Hepatocyte (in vitro differentiated cells): ENCODE data around the gene RPTOR. TPM values are rescaled to one million over a fixed set of nuclear protein-coding genes. Genes with fewer than 3 reads are reported as not detected.

Experiments used
- DNase-seq: peaks from one replicate; pipeline ENCODE4 v3.0.0-alpha.2; 2016; ENCODE audit warnings: low spot score
- H2AFZ ChIP-seq: fragments of 200-600 bp; sonication (generic); 2 replicates; pipeline ENCODE4 v1.6.0; 2016; ENCODE audit warnings: antibody characterized with exemption, mild to moderate bottlenecking
- H3K27ac ChIP-seq: fragments of 200-600 bp; sonication (generic); 2 replicates; pipeline ENCODE4 v1.5.1; 2016; ENCODE audit warnings: mild to moderate bottlenecking
- H3K27me3 ChIP-seq: fragments of 200-600 bp; sonication (generic); 2 replicates; pipeline ENCODE4 v1.6.1; 2016
- H3K36me3 ChIP-seq: fragments of 200-600 bp; sonication (generic); replicated peaks from 2 replicates; pipeline ENCODE4 v1.5.1; 2016; ENCODE audit warnings: low read depth; ENCODE audit not compliant: insufficient read depth
- H3K4me1 ChIP-seq: fragments of 200-600 bp; sonication (generic); 2 replicates; pipeline ENCODE4 v1.5.1; 2016; ENCODE audit warnings: mild to moderate bottlenecking, moderate library complexity; ENCODE audit not compliant: insufficient read depth
- H3K4me2 ChIP-seq: fragments of 200-600 bp; sonication (generic); 2 replicates; pipeline ENCODE4 v1.6.0; 2016
- H3K4me3 ChIP-seq: fragments of 200-600 bp; sonication (generic); 2 replicates; pipeline ENCODE4 v1.5.1; 2016; ENCODE audit warnings: mild to moderate bottlenecking
- H3K79me2 ChIP-seq: fragments of 200-600 bp; sonication (generic); 2 replicates; pipeline ENCODE4 v1.6.0; 2017; ENCODE audit warnings: mild to moderate bottlenecking
- H3K9me2 ChIP-seq: fragments of 200-600 bp; sonication (generic); replicated peaks from 2 replicates; pipeline ENCODE4 v1.6.0; 2017; ENCODE audit warnings: mild to moderate bottlenecking; ENCODE audit not compliant: insufficient read depth
- H3K9me3 ChIP-seq: fragments of 200-600 bp; sonication (generic); 2 replicates; pipeline ENCODE4 v1.5.1; 2016; ENCODE audit warnings: low read depth, mild to moderate bottlenecking
- H4K20me1 ChIP-seq: fragments of 200-600 bp; sonication (generic); 2 replicates; pipeline ENCODE4 v1.6.0; 2016; ENCODE audit warnings: mild to moderate bottlenecking; ENCODE audit not compliant: insufficient read depth, poor library complexity, severe bottlenecking
- CTCF ChIP-seq: fragments of 200-600 bp; sonication (generic); IDR thresholded peaks from 2 replicates; pipeline ENCODE4 v1.5.1; 2016; ENCODE audit warnings: antibody characterized with exemption, mild to moderate bottlenecking; ENCODE audit not compliant: poor library complexity
- EZH2 ChIP-seq: fragments of 200-600 bp; sonication (generic); IDR thresholded peaks from 2 replicates; pipeline ENCODE4 v1.6.1; 2016; ENCODE audit warnings: antibody characterized with exemption, mild to moderate bottlenecking, borderline replicate concordance
- EZH2phosphoT487 ChIP-seq: fragments of 200-600 bp; sonication (generic); IDR thresholded peaks from one replicate; pipeline ENCODE4 v1.6.1; 2018; ENCODE audit warnings: antibody characterized with exemption, mild to moderate bottlenecking, low read depth, moderate library complexity; ENCODE audit not compliant: unreplicated experiment, severe bottlenecking
- WGBS: methylation state at CpG from one replicate; pipeline ENCODE4 v1.1.6; 2016; ENCODE audit warnings: low lambda C conversion rate; ENCODE audit errors: missing lambda C conversion rate; 5-methylcytosine and 5-hydroxymethylcytosine counted together
- polyA plus RNA-seq: library from polyadenylated mRNA; unstranded; fragments of >200 nt; fragmentation: Nextera tagmentation; extraction: Ambion mirVana; gene quantifications from 2 replicates; pipeline ENCODE4 v1.2.1, GENCODE V29; 2016
- total RNA-seq: library from RNA; depleted of rRNA; stranded (reverse); fragments of >200 nt; gene quantifications from 2 replicates; pipeline ENCODE4 v1.2.3, GENCODE V29; 2014

The RPTOR gene
- total and polyA plus RNA-seq, 2 experiments from 2014 or later, result 14.1 to 20.6 TPM

- no peak overlapping the region for H3K4me2 ChIP-seq
- H3K9me2 ChIP-seq, result no peaks in the 10 kb centered on the region
- no peaks in the 10 kb centered on the region for H4K20me1 ChIP-seq
- H3K4me1 ChIP-seq, result peaks cover 10% of the 10 kb centered on the region
- no peak overlapping the region for H3K4me3 ChIP-seq
- H3K27me3 ChIP-seq, result no peaks in the 10 kb centered on the region
- DNase-seq, result no peak
- no peak overlapping the region for H3K27ac ChIP-seq
- no peaks in the 10 kb centered on the region for H3K79me2 ChIP-seq
- WGBS, result 100% methylated on average over 5 of the region's 5 CpGs
- TF ChIP-seq EZH2 (no peak), EZH2phosphoT487 (no peak), CTCF (no peak)
- no peaks in the 10 kb centered on the region for H3K36me3 ChIP-seq
- H3K9me3 ChIP-seq, result no peaks in the 10 kb centered on the region
- H2AFZ ChIP-seq, result no peak overlapping the region
These were observed 211.2 kb downstream of the RPTOR start for GRCh38 chr17:80755650-80756405.

- Histone ChIP-seq H3K4me3 (no peak overlapping the region), H3K36me3 (no peaks in the 10 kb centered on the region), H3K27me3 (no peaks in the 10 kb centered on the region), H3K79me2 (no peaks in the 10 kb centered on the region), H4K20me1 (no peaks in the 10 kb centered on the region), H3K9me2 (no peaks in the 10 kb centered on the region), H2AFZ (no peak overlapping the region), H3K4me1 (no peaks in the 10 kb centered on the region), H3K9me3 (no peaks in the 10 kb centered on the region), H3K4me2 (no peak overlapping the region), H3K27ac (no peak overlapping the region)
- TF ChIP-seq CTCF (no peak), EZH2phosphoT487 (no peak), EZH2 (no peak)
- no peak for DNase-seq
- 95% methylated on average over 18 of the region's 18 CpGs for WGBS
These were observed 214.1 kb downstream of the RPTOR start for GRCh38 chr17:80758481-80759376.

GRCh38 chr17:80759377-80759673 is 214.7 kb downstream of the RPTOR start:
- no peaks in the 10 kb centered on the region for H3K27me3 ChIP-seq
- H2AFZ ChIP-seq, result no peak overlapping the region
- no peak overlapping the region for H3K4me3 ChIP-seq
- no peaks in the 10 kb centered on the region for H3K79me2 ChIP-seq
- TF ChIP-seq CTCF (no peak), EZH2 (no peak), EZH2phosphoT487 (no peak)
- 95% methylated on average over 2 of the region's 2 CpGs for WGBS
- no peaks in the 10 kb centered on the region for H3K4me1 ChIP-seq
- no peak overlapping the region for H3K27ac ChIP-seq
- no peaks in the 10 kb centered on the region for H4K20me1 ChIP-seq
- H3K9me3 ChIP-seq, result no peaks in the 10 kb centered on the region
- no peak for DNase-seq
- H3K9me2 ChIP-seq, result no peaks in the 10 kb centered on the region
- no peak overlapping the region for H3K4me2 ChIP-seq
- no peaks in the 10 kb centered on the region for H3K36me3 ChIP-seq
